ENCODE measurements around the gene TSBP1. TPM values are rescaled to one million over a fixed set of nuclear protein-coding genes. Genes with fewer than 3 reads are reported as not detected.
"Not testable (repeated sequence)": the region's sequence is repeated elsewhere in the genome, so short reads cannot be mapped to it uniquely, and the experiment has no call there.

The TSBP1 gene
- total RNA-seq, 2 donors from 2014 or later, result not detected

DNA sequence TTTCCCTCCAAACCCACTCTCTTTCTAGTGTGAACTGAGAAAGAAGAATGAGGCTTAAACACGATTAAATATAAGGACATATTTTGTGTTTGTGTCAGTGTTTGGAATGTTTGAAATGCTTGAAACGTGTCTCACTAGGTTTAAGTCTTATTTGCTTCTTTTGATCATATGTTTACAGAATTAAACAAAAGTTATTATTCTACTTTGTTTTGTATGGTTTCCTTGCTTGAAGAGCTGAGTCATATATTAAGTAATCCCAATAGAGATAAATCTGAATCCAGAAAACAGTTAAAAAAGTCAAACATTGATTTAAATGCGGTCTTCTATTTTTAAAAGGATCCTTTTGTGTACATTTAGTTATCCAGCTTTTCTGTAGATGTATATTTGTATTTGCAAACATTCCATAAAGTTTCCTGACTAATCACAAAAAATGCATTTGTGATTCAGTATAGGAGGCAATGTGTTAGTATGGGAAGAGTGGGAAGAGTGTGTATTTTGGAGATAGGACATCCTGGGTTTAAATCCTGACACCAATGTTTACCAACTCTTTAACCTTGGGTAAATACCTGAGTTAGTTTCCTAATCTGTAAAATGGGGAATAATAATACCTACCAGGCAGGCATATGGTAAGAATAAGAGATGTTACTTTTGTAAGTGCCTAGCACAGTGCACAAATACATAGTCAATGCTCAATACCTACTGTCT, 72.9 kb downstream of the TSBP1 start:
- intact Hi-C loops (cut with DNase I, micrococcal nuclease), result no loop called here
- DNase-seq (no peak), ATAC-seq (no peak)

DNA sequence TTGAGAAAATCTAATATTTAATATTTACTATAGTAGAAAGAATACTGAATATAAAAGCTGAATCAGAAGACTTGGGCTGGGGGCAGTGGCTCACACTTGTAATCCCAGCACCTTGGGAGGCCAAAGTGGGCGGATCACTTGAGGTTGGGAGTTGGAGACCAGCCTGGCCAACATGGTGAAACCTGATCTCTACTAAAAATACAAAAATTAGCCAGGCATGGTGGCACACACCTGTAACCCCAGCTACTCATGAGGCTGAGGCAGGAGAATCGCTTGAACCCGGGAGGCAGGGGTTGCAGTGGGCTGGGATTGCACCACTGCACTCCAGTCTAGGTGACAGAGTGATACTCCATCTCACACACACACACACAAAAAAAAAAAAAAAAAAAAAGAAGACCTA, 76.7 kb downstream of the TSBP1 start:
- ATAC-seq; DNase-seq; intact Hi-C loops (cut with DNase I, micrococcal nuclease): not testable (repeated sequence)

DNA sequence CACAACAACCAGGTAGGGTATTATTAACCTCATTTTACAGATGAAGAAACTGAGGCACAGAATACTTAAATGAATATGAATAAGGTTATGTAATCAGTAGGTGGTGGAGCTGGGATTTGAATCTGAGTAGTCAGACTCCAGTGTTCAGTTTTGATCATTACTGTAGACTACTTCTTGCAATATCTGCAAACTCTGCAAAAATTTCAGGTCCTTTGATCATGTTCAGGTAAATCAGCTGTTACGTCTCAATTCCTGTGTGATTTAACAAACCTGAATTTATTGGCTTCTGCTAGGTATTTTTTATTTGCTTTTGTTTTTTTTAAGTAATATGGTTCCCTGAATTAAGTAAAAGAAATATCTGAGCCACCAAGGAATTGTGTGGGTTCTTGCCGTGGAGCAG, 77.1 kb downstream of the TSBP1 start:
- ATAC-seq (no peak), DNase-seq (no peak)
- intact Hi-C loops (cut with DNase I, micrococcal nuclease), result no loop called here

DNA sequence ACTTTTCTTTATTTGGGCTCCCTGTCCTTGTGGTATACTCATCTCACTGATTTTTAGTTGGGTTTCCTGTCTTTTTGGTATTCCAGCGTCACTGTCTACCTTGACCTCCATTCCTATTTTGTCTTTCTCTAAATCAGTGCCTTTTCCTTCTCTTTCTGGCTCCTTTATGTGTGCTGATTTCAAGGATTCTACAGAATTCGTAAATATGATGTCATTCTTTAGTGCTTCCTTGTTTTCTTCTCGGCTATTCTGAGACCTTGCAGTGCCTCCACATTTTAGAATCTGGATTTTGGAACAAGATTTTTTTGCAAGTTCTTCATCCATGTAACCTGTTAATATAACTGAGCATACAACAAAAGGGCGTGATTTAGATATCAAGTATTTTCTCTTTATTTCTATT, 78.0 kb downstream of the TSBP1 start:
- no peak for ATAC-seq
- intact Hi-C loops (cut with DNase I, micrococcal nuclease), result no loop called here

DNA sequence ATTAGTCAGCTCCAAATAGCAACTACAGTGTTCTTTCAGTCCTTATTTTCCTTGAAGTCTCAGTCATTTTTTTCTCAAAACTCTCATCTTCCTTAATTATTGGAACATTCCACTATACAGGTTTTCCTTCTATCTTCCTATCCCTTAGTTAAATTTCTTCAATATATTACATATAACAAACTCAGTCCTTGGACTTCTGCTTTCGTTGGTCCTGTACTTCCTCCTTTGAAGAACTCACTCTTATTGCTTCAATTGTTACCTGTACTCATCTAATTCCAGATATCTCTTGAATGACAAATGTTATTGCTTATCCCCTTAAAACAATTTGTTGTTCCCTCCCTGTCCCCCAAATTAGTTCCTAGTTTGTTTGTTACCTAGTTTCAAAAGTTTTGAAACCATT, 80.2 kb downstream of the TSBP1 start:
- no peak for ATAC-seq
- intact Hi-C loops (cut with DNase I, micrococcal nuclease), result no loop called here
- DNase-seq, result no peak

More for the DNA sequence above, 78.0 kb downstream of the TSBP1 start:
- no peak for DNase-seq

DNA sequence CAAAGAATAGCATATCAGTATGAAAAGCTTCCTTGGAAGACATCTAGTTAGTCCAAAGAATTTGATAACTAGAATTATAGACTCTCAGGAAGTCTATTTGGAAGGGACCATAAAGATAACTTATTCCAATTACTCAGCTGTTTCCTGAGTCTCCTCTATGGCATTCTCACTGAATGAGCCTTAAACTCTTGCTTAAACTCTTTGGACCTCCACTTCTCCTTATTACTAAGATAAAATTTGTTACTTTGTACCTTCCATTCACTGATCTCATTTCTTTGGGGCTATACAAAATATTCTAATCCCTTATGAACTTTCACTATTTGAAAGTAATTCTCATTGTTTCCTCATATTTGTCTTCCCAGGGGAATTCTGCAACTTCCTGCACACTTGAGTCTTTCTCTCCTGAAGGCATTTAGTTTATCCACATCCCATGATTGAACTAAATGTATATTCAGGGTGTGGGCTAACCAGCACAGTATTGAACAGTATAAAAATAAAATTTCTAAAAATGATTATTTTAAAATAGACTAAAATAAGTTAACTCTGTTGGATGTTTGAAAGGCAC, 80.7 kb downstream of the TSBP1 start:
- no peak for DNase-seq
- intact Hi-C loops (cut with DNase I, micrococcal nuclease), result no loop called here

DNA sequence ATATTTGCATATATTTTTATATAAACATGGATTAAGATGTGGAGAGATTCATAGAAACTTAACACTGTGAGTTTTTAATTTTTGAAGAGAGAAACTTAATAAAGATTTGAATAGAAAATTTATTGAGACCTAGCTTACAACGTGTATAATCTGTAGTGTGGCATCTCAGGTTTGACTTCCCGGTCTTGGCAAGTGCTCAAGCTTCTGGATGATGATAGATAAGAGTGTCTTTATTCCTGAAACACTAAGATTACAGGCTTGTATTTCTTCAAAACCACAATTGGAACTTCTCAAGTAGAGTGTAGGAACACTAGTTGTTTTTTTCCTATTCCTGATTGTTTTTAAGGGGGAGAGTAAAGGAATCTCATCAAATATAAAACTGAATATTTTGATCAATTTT, 83.3 kb downstream of the TSBP1 start:
- intact Hi-C loops (cut with DNase I, micrococcal nuclease), result no loop called here
- DNase-seq, result no peak
- ATAC-seq, result no peak

More for the DNA sequence above, 80.7 kb downstream of the TSBP1 start:
- ATAC-seq, result no peak

DNA sequence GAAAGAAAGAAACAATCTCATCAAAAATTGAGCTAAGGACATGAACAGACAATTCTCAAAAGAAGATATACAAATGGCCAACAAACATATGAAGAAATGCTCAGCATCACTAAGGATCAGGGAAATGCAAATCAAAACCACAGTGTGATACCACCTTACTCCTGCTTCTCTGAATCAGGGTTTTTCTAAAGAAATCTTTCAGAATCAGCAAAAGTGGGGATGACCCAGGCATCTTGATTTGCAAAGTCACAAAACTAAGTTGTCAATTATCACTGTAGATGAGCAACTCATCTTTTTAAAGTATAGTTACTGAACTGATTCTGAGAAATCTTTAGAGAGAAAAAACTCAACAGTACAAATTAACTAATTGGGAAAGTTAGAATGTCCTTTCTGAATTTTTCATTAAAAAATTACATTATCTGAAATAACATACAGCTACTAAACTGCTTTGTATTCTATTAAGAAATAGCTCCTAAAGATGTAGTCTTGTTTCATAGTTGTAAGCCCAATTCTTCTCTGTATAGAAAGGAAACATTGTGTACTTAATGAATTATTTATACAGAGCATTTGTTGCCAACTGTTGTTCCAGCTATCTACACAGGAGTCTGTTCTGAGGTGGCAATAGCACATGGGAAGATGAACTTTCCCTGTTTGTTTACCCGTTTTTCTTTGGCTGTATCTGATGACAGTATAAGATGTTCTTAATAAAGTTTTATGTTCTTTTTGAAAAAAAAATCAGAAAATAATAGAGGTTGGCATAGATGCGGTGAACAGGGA, 97.7 kb downstream of the TSBP1 start:
- DNase-seq; intact Hi-C loops (cut with DNase I, micrococcal nuclease); ATAC-seq: not testable (repeated sequence)

DNA sequence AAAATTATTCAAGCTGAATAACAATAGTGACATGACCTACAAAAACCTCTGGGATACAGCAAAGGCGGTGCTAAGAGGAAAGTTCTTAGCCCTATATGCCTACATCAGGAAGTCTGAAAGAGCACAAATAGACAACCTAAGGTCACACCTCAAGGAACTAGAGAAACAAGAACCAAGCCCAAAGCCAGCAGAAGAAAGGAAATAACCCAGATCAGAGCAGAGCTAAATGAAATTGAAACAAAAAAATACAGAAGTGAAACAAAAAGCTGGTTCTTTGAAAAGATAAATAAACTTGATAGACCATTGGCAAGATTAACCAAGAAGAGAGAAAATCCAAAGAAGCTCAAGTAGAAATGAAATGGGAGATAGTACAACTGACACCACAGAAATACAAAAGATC, 100.3 kb downstream of the TSBP1 start:
- DNase-seq (no peak), ATAC-seq (no peak)
- intact Hi-C loops (cut with DNase I, micrococcal nuclease), result no loop called here

DNA sequence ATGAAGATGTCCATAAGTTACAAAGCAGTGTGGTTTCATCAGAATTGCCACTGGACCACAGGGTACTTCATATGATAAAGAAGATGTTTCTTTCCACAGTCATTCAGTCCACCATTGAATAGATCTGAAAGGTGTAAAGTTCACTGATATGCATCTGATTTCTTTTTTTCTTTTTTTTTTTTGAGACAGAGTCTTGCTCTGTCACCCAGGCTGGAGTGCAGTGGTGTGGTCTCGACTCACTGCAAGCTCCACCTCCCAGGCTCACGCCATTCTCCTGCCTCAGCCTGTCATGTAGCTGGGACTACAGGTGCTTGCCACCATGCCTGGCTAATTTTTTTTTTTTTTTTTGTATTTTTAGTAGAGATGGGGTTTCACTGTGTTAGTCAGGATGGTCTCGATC, 103.2 kb downstream of the TSBP1 start:
- DNase-seq; ATAC-seq; intact Hi-C loops (cut with DNase I, micrococcal nuclease): not testable (repeated sequence)

DNA sequence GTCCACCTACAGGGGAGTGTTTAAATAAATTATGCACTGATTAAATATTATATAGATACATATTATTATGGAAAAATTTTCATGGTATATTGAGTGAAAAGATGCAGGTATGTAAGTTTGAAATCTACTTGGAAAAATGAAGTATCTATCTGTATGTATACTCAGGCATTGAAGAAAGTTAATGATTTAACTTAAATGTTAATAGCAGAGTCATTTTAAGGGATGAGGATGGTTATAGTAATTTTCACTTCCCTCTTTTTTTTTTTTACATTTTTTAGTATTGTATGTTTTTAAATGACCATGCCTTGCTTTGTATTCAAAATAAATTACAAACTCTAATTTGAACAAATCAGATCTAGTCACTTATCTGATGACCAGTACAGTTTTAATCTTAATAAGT, 104.7 kb downstream of the TSBP1 start:
- DNase-seq, result no peak
- intact Hi-C loops (cut with DNase I, micrococcal nuclease), result no loop called here
- no peak for ATAC-seq

DNA sequence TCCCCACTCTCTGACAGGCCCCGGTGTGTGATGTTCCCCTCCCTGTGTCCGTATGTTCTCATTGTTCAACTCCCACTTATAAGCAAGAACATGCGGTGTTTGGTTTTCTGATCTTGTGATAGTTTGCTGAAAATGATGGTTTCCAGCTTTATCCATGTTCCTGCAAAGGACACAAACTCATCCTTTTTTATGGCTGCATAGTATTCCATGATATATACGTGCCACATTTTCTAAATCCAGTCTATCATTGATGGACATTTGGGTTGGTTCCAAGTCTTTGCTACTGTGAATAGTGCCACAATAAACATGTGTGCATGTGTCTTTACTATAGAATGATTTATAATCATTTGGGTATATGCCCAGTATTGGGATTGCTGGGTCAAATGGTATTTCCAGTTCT, 114.4 kb downstream of the TSBP1 start:
- intact Hi-C loops (cut with DNase I, micrococcal nuclease); ATAC-seq; DNase-seq: not testable (repeated sequence)

DNA sequence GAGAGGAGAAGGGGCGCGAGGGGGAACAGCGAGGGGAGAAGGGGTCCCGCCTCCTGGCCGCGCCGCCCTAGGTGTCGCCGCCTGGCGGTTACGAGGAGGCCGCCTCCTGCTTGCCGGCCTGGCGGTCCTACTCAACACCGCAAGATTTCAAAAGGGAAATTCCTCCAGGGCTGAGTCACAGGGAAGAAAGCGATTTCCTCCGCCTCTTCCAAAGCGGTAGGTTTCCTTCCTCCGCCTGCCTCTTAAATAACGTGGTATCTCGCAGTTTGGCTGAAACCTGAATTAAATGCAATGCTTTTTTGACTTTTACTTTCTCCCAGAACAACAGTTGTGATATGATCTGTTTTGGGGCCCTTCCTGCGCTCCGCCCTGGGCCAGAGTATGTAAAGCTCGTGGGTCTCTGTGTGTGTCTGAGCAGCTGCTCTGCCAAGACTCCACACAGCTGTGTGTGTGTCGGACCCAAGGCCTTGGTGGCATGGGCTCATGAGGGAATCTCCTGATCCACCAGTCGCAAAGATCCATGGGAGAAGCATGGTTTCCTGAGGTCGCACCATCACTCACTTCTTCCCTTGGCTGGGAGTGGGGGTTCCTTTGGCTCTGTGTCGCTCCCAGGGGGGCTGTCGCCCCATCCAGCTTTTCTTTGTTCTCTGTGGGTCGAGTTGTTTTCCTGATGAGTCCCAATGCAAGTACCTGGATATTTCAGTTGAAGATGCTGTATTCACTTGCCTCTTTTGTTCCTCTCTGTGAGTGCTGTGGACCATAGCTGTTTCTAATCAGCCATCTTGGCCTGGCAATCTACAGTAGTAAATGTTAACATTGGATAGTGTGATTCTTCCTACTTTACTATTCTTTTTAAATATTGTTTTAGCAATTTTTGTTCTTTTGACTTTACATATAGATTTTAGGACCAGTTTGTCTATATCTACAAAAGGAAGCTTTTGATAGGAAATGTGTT, 116.2 kb downstream of the TSBP1 start:
- ATAC-seq, result peak; percentile 60
- intact Hi-C loops (cut with DNase I, micrococcal nuclease), result no loop called here
- DNase-seq, result peak; percentile 51 to 56

DNA sequence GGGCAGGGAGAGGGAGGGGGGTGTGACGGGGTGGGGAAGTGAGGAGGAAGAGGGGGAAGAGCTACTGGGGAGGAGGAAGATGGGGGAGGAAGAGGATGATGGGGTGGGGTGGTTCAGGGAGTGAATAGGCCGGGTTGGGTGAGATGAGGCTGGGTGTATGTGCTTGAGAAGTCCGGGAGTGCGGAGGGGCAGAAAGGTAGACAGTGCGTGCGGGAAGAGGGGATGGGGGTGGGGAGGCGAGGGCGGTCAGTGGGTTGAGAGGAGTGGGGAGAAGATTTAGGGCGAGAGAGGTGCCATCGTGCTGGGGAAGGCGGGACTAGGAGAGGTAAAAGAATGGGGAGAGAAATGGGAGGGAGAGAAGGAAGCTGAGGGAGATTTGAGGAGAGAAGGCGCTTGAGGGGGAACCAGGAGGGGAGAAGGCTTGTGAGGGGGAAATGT, 116.9 kb downstream of the TSBP1 start:
- intact Hi-C loops (cut with DNase I, micrococcal nuclease), result no loop called here
- DNase-seq (no peak), ATAC-seq (no peak)

DNA sequence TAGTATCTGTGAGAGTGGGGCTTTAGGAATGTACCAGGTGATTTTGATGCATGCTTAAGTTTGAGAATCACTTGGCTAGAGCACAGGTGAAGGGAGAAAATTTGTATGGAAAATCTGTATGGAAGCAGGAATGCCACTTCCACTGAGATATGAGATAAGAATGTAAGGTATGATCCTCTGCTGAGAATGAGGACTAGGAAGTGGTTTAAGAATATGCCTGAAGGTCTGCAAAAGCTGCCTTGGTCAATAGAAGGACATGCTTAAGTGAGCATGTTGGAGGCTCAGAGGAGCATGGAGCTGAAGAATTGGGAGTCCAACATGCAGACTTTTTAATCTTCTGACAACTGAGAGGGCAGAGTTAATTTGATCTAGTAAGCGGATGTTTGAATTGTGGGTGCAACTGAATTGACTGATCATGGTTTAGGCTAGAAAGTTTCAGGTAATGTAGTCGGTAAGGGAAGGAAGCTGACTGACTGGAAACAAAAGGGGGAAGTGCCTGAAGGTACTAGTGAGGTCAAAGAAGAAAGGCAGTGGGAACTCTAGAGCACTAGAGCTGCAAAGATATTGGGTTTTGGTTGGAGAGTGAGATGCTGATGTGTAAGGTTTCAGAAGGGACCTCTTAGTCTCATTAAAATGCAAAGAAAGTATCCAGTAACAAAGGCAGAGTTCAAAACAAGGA, 119.2 kb downstream of the TSBP1 start:
- DNase-seq, result no peak
- ATAC-seq, result no peak
- intact Hi-C loops (cut with DNase I, micrococcal nuclease), result no loop called here

DNA sequence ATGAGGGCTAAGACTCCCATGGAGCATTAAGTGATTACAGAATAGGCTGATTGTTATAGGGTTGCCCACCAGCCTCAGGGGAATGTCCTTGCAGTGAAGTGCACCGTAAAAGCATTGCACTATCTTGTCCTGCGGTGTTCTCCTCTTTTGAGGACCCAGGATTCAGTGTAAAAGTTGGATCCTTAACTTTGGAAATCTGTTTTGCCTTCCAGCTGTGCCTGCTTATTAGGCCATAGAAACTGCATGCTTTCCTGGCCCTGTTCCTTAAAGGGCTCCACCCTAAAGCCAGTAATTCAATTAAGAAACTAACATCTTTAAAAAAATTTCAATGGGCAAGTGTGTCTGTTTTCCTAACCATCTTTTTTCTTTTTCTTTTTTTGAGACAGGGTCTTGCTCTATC, 122.4 kb downstream of the TSBP1 start:
- intact Hi-C loops (cut with DNase I, micrococcal nuclease), result no loop called here
- DNase-seq, result no peak
- ATAC-seq, result no peak

DNA sequence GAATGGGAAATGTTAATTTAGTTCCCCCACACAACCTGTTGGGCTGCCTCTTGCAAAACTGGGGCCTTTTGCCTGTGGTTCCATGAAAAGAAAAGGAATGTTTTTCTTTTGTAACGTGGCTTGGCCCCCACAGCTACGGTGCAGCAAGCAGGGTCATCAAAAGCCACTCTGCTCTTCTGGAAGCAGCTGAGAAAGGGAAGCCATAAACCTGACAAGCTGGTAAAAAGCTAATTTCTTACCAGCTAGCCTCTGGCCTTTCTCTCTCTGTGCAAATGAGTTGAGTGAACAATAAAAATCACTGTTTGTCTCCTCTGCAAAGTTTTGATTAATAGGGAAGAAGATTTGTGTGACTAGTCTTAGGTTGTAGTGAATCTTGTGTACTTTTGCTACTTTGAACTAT, 124.3 kb downstream of the TSBP1 start:
- intact Hi-C loops (cut with DNase I, micrococcal nuclease), result no loop called here
- no peak for ATAC-seq

DNA sequence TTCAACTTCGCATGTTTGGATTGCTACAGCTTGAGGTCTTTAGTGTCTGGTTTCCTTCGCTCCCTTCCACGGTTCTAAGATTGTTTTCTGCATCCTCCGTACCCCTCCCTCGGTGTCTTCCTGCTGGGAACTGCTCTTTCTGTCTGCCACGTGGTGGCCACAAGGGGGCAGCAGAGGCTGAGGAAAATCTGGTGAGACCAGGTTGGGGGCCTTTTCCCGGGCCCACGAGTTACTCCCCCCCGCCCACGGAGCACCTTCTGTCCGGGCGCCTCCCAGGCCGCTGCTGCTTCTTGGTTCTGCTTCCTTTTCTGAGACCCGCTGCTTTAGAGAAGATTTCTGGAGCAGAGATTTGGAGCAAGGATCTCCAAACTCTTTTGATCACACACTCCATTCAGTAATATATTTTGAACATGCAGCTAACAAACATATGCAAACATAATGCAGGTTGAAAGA, 126.7 kb downstream of the TSBP1 start:
- ATAC-seq, result peak; percentile 68
- intact Hi-C loops (cut with DNase I, micrococcal nuclease), result loop anchor here in 1 of 2 donors (5.0 kb wide), 1 partner anchor 128 kb away; no protein-coding TSS in a partner anchor
- DNase-seq, result peak; percentile 63 to 84

More for the DNA sequence above, 124.3 kb downstream of the TSBP1 start:
- no peak for DNase-seq

All from left colon (tissue), 2 donors.